NOMO-1 (cell line): ENCODE results near the gene UMODL1.

ENCODE experiments used
- DNase-seq, 2 experiments: peaks; one replicate each; lab custom pipeline; 2025; ENCODE audit not compliant: unreplicated experiment in 2 of 2; lab: John Stamatoyannopoulos, UW

UMODL1 gene

GRCh38 chr21:42079008-42079938, 8.2 kb downstream of the UMODL1 start:
- no peak for DNase-seq

- peak in 1 of 2 experiments; percentile 23 for DNase-seq
These were observed 9.0 kb downstream of the UMODL1 start for GRCh38 chr21:42079939-42080787.

GRCh38 chr21:42080788-42081083, 9.6 kb downstream of the UMODL1 start:
- DNase-seq: peak; percentile 60 to 76

GRCh38 chr21:42081138-42081537, 10.0 kb downstream of the UMODL1 start:
- DNase-seq: peak; percentile 55 to 81

- no peak for DNase-seq
These were observed 10.8 kb downstream of the UMODL1 start for GRCh38 chr21:42081931-42082381.

- DNase-seq: no peak
These were observed 11.6 kb downstream of the UMODL1 start for GRCh38 chr21:42082501-42083360.

- no peak for DNase-seq
These were observed 12.2 kb downstream of the UMODL1 start for GRCh38 chr21:42083361-42083690.

GRCh38 chr21:42084079-42084478, 13.0 kb downstream of the UMODL1 start:
- no peak for DNase-seq

- DNase-seq: no peak
These were observed 14.3 kb downstream of the UMODL1 start for GRCh38 chr21:42085246-42086077.

GRCh38 chr21:42086969-42087368, 15.9 kb downstream of the UMODL1 start:
- no peak for DNase-seq

- no peak for DNase-seq
These were observed 17.0 kb downstream of the UMODL1 start for GRCh38 chr21:42088148-42088547.

- DNase-seq: no peak
These were observed 17.5 kb downstream of the UMODL1 start for GRCh38 chr21:42088658-42089057.

- DNase-seq: no peak
These were observed 18.0 kb downstream of the UMODL1 start for GRCh38 chr21:42089093-42089631.

GRCh38 chr21:42089665-42090310, 18.7 kb downstream of the UMODL1 start:
- DNase-seq: no peak

GRCh38 chr21:42091899-42092508, 20.9 kb downstream of the UMODL1 start:
- DNase-seq: no peak

- DNase-seq: no peak
These were observed 21.7 kb downstream of the UMODL1 start for GRCh38 chr21:42092771-42093170.

- DNase-seq: no peak
These were observed 22.1 kb downstream of the UMODL1 start for GRCh38 chr21:42093186-42093585.

- no peak for DNase-seq
These were observed 22.9 kb downstream of the UMODL1 start for GRCh38 chr21:42093991-42094421.

GRCh38 chr21:42094811-42095210, 23.7 kb downstream of the UMODL1 start:
- no peak for DNase-seq
